ENCODE results near the gene MAP2K5.

- TF ChIP-seq, protein P1, sequence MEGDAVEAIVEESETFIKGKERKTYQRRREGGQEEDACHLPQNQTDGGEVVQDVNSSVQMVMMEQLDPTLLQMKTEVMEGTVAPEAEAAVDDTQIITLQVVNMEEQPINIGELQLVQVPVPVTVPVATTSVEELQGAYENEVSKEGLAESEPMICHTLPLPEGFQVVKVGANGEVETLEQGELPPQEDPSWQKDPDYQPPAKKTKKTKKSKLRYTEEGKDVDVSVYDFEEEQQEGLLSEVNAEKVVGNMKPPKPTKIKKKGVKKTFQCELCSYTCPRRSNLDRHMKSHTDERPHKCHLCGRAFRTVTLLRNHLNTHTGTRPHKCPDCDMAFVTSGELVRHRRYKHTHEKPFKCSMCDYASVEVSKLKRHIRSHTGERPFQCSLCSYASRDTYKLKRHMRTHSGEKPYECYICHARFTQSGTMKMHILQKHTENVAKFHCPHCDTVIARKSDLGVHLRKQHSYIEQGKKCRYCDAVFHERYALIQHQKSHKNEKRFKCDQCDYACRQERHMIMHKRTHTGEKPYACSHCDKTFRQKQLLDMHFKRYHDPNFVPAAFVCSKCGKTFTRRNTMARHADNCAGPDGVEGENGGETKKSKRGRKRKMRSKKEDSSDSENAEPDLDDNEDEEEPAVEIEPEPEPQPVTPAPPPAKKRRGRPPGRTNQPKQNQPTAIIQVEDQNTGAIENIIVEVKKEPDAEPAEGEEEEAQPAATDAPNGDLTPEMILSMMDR (IDR thresholded peaks at IDR 0.05; ENCODE audit: low read depth, low read length), result no peak
- no peak for TF ChIP-seq EZH2phosphoT487 (IDR thresholded peaks at IDR 0.05; ENCODE audit: low read depth)
Observed at GRCh38 chr15:67523330-67523729, 19.2 kb upstream of the MAP2K5 start.

Measured in OCI-LY3 (cell line).